OCI-LY3 (cell line): ENCODE results near the gene R3HDML.

Source experiments
- H2AFZ ChIP-seq: fragments of 200-600, 300-600 bp; shearing (Covaris generic); 2 replicates; pipeline ENCODE4 v1.6.0; 2014; ENCODE audit warnings: antibody characterized with exemption, low read depth, low read length
- H3K27ac ChIP-seq: fragments of 200-600, 300-600 bp; sonication (generic); 2 replicates; pipeline ENCODE4 v1.5.1; 2014; ENCODE audit warnings: mild to moderate bottlenecking, low read length, moderate library complexity, mixed read lengths
- H3K27me3 ChIP-seq: fragments of 200-600, 300-600 bp; sonication (generic); 2 replicates; pipeline ENCODE4 v1.6.1; 2014; ENCODE audit warnings: low read depth, low read length, mixed read lengths
- H3K36me3 ChIP-seq: fragments of 200-600, 300-600 bp; sonication (generic); replicated peaks from 2 replicates; pipeline ENCODE3; 2014; ENCODE audit warnings: low read depth, low read length, mixed read lengths
- H3K4me1 ChIP-seq: fragments of 300-600, 200-600 bp; sonication (generic); 2 replicates; pipeline ENCODE4 v1.6.1; 2014; ENCODE audit warnings: low read length, mixed read lengths
- H3K4me2 ChIP-seq: fragments of 200-600, 300-600 bp; sonication (generic); 2 replicates; pipeline ENCODE4 v1.6.1; 2014; ENCODE audit warnings: low read length, mixed read lengths
- H3K4me3 ChIP-seq: fragments of 300-600, 200-600 bp; sonication (generic); 2 replicates; pipeline ENCODE4 v1.5.1; 2014; ENCODE audit warnings: antibody characterized with exemption, mild to moderate bottlenecking, low read length, moderate library complexity
- H3K79me2 ChIP-seq: fragments of 300-600, 200-600 bp; shearing (Covaris generic); 2 replicates; pipeline ENCODE4 v1.6.1; 2014; ENCODE audit warnings: mild to moderate bottlenecking, low read length, mixed read lengths
- H3K9ac ChIP-seq: fragments of 300-600, 200-600 bp; shearing (Covaris generic); 2 replicates; pipeline ENCODE4 v1.6.0; 2014; ENCODE audit warnings: mild to moderate bottlenecking, low read length, moderate library complexity
- H3K9me3 ChIP-seq: fragments of 200-600, 300-600 bp; shearing (Covaris generic); 2 replicates; pipeline ENCODE4 v1.6.1; 2014; ENCODE audit warnings: low read length, mixed read lengths; ENCODE audit not compliant: insufficient read depth
- H4K20me1 ChIP-seq: fragments of 200-600, 300-600 bp; sonication (generic); 2 replicates; pipeline ENCODE4 v1.6.1; 2016; ENCODE audit warnings: low read length, mixed read lengths; ENCODE audit not compliant: insufficient read depth
- EZH2phosphoT487 ChIP-seq: fragments of 200-600 bp; shearing (Covaris generic); IDR thresholded peaks from 2 replicates; pipeline ENCODE4 v1.6.1; 2018; ENCODE audit warnings: antibody characterized with exemption, mixed run types, low read depth
- TF ChIP-seq, protein P1 (sequence below): fragments of 200-600, 300-600 bp; sonication (generic); IDR thresholded peaks from 2 replicates; pipeline ENCODE4 v1.5.1; 2014; ENCODE audit warnings: antibody characterized with exemption, low read length, low read depth

R3HDML gene

DNA sequence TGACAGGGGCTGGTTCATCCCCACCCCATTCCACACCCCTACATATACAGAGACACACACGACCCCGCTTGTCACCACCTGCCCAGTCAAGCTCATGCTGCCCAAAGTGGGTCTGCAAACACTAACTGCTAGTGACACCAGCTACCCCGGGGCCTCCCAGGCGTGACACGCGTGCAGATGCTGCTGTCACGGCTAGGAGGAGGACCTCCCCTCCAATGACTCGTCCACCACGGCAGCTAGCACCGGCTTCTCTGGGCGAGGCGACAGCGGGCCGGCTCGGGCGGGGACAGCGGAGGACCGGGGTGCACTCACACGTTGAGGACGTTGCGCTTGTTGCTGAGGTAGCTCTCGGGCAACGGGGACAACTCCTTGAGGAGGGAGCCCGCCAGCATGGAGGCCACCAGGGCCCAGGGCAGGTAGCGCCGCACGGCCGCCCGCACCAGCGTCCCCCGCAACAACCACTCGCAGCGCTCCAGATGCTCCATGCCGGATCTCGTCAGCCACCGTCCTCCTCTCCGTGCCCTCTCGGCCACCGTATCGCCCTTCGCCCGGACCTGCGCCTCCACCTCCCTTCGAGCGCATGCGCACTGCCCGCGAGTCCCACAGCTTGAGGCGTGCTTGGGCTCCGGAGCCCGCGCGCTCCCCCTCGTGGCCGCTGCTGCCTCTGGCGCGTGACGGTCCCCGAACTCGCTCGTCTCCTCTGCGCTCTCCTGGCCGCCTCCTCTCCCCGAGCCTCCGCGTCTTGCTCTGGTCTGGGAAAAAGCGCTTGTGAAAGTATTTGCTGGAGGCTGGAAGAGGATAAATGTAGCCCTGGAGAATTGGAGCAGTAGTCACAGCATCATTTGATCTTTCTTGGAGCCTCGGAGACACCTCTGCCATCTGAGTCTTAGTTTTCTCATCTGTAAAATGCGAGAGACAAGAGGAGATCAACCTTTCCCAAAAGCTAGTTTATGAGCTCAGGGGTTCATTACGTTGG is 25.9 kb upstream of the R3HDML start, which contains the start of gene FITM2:
FITM2 (minus strand) TSS at position 539 of the 976 bp plus-strand sequence; CDS start at position 485, 54 bp downstream.
- Histone ChIP-seq H3K36me3 (no peaks in the 10 kb centered on the region), H3K9me3 (no peaks in the 10 kb centered on the region), H4K20me1 (no peaks in the 10 kb centered on the region), H3K79me2 (peaks cover 15% of the 10 kb centered on the region), H3K4me2 (peak within 1 kb of the TSS; percentile 93), H3K4me3 (peak within 1 kb of the TSS; percentile 79), H3K9ac (peak within 1 kb of the TSS; percentile 76), H2AFZ (peak within 1 kb of the TSS; percentile 99), H3K27me3 (no peaks in the 10 kb centered on the region), H3K27ac (no peak within 1 kb of the TSS), H3K4me1 (peaks cover 9% of the 10 kb centered on the region)
- TF ChIP-seq, protein P1, sequence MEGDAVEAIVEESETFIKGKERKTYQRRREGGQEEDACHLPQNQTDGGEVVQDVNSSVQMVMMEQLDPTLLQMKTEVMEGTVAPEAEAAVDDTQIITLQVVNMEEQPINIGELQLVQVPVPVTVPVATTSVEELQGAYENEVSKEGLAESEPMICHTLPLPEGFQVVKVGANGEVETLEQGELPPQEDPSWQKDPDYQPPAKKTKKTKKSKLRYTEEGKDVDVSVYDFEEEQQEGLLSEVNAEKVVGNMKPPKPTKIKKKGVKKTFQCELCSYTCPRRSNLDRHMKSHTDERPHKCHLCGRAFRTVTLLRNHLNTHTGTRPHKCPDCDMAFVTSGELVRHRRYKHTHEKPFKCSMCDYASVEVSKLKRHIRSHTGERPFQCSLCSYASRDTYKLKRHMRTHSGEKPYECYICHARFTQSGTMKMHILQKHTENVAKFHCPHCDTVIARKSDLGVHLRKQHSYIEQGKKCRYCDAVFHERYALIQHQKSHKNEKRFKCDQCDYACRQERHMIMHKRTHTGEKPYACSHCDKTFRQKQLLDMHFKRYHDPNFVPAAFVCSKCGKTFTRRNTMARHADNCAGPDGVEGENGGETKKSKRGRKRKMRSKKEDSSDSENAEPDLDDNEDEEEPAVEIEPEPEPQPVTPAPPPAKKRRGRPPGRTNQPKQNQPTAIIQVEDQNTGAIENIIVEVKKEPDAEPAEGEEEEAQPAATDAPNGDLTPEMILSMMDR, result peak; percentile 98
- TF ChIP-seq EZH2phosphoT487, result no peak

DNA sequence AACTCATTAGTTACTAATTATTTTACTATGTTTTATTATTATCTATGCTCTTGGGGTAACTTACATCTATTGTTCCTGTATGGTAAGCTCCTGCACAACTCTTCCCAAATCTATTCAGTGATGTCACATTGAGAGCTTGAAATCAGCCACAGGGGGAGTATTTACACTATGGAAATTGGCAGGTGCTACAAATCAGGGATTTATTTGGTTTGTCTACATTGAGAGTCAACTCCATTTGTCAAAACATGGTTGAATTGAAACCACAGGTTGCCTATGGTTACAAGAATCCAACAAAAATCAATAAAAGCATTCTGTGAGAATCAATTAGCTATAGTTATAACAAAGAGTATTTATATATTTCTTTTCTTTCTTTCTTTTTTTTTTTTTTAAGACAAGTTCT is 22.0 kb upstream of the R3HDML start:
- Histone ChIP-seq H3K27me3 (peaks cover 18% of the 10 kb centered on the region; the same call in 1 of the 2 replicates), H3K36me3 (no peaks in the 10 kb centered on the region), H3K9me3 (no peaks in the 10 kb centered on the region; the same call in 1 of the 2 replicates), H3K27ac (no peak overlapping the region), H3K79me2 (peaks cover 9% of the 10 kb centered on the region), H3K9ac (no peak overlapping the region), H4K20me1 (no peaks in the 10 kb centered on the region), H2AFZ (no peak overlapping the region), H3K4me2 (no peak overlapping the region), H3K4me1 (peaks cover 5% of the 10 kb centered on the region), H3K4me3 (no peak overlapping the region)
- TF ChIP-seq EZH2phosphoT487, result no peak
- TF ChIP-seq, protein P1, result no peak

DNA sequence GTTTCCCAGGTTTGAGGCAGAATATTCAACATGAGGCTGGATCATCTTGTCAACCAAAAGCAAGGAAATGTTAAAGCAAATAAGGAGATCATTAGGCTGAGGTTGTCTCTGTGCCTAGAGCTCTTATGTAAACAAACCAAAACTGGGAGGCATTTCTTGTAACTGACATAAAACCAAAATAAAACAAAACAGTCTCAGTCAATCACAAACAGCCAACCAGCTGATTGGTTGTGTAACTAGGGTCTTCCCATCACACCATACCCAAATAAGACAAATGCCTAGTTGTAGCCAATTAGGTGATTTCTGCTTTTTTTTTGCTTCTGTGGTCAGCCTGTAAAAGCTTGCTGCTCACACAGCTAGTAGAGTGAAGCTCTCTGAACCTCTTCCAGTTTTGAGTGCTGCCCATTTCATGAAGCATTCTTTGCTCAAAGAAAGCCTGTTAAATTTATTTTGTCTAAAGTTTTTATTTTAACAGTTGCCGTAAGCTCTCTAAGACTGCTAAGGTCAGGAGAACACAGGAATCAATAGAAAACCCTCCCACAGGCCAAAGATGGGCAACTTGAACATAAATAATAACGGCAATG is 16.9 kb upstream of the R3HDML start:
- Histone ChIP-seq H3K9ac (no peak overlapping the region), H3K27me3 (peaks cover 24% of the 10 kb centered on the region; the same call in 1 of the 2 replicates), H2AFZ (no peak overlapping the region), H3K79me2 (no peaks in the 10 kb centered on the region), H3K4me2 (no peak overlapping the region), H3K9me3 (no peaks in the 10 kb centered on the region; the same call in 1 of the 2 replicates), H3K4me1 (no peaks in the 10 kb centered on the region), H3K36me3 (no peaks in the 10 kb centered on the region), H4K20me1 (no peaks in the 10 kb centered on the region), H3K27ac (no peak overlapping the region), H3K4me3 (no peak overlapping the region)
- TF ChIP-seq EZH2phosphoT487, result no peak
- TF ChIP-seq, protein P1, result no peak

DNA sequence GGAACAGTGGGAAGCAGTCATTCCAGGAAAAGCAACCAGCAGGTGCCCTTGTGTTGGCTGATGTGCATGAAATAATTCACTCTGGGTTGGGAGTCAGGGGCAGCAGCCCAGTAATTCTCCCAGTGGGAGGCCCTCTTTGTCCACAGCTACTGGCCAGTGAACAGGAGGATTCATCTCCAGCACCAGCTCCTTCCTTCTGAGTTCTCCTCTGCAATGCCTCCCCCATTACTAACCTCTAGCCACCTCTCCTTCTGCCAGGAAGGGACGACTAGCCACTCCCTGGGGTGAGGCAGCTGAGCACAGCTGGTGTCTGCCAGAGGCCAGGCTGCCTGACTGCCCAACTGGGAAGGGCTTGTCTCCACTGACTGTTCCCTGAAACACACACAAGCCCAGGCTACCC is 12.5 kb upstream of the R3HDML start:
- Histone ChIP-seq H3K4me2 (no peak overlapping the region), H3K27ac (no peak overlapping the region), H3K27me3 (peaks cover 10% of the 10 kb centered on the region; the same call in 1 of the 2 replicates), H3K36me3 (no peaks in the 10 kb centered on the region), H4K20me1 (no peaks in the 10 kb centered on the region), H3K79me2 (no peaks in the 10 kb centered on the region), H3K4me1 (peaks cover 5% of the 10 kb centered on the region; the same call in 1 of the 2 replicates), H2AFZ (no peak overlapping the region), H3K9ac (no peak overlapping the region), H3K4me3 (no peak overlapping the region), H3K9me3 (no peaks in the 10 kb centered on the region; the same call in 1 of the 2 replicates)
- TF ChIP-seq, protein P1, result no peak
